DND-41 (cell line): Measurements from ENCODE around the gene LIMD2.

Experiments
- CTCF ChIP-seq: IDR thresholded peaks from 2 replicates; pipeline ENCODE4 v1.5.1; 2012; ENCODE audit warnings: borderline replicate concordance, low read length, moderate library complexity, mild to moderate bottlenecking; ENCODE audit not compliant: poor library complexity, severe bottlenecking; ENCODE audit errors: extremely low read depth
- EZH2 ChIP-seq: IDR thresholded peaks from 3 replicates; pipeline ENCODE4 v1.6.1; 2012; ENCODE audit warnings: borderline replicate concordance, low read depth, mild to moderate bottlenecking, moderate library complexity, low read length, inconsistent platforms; ENCODE audit not compliant: severe bottlenecking

- TF ChIP-seq CTCF (no peak), EZH2 (no peak)
These were observed 9.2 kb upstream of the LIMD2 start for GRCh38 chr17:63709110-63709509.
